Thyroid gland (tissue), 4 donors: Measurements from ENCODE around the gene PHLDB3.

Experiments used
- CTCF ChIP-seq, 6 experiments: fragments of 200-600 bp in 3 of 6; fragments of 450-650 bp in 3 of 6; sonication (generic) in 3 of 6; IDR thresholded peaks; one replicate each; pipeline ENCODE4 v1.5.1; 2016 to 2019; ENCODE audit warnings: antibody characterized with exemption in 6 of 6, mild to moderate bottlenecking in 2 of 6, inconsistent platforms in 1 of 6, moderate library complexity in 1 of 6
- POLR2A ChIP-seq, 2 donors: fragments of 450-650 bp; IDR thresholded peaks; one replicate each; pipeline ENCODE4 v1.6.1; 2017; ENCODE audit warnings: antibody characterized with exemption in 2 of 2, mild to moderate bottlenecking in 2 of 2, moderate library complexity in 1 of 2

GRCh38 chr19:43552616-43553015 lies 48.1 kb upstream of the PHLDB3 start:
- no peak for TF ChIP-seq CTCF (IDR thresholded peaks at IDR 0.05)
- TF ChIP-seq POLR2A (IDR thresholded peaks at IDR 0.05): no peak
